Left lung (tissue), 10 donors: ENCODE data around the gene VPS16. TPM values are rescaled to one million over a fixed set of nuclear protein-coding genes. Genes with fewer than 3 reads are reported as not detected.

Experiments
- ATAC-seq: fragments of 200-7000 bp; cut with Tn5 transposase; one replicate; pipeline ENCODE4 v1.9.1; 2020; ENCODE audit warnings: moderate library complexity
- DNase-seq, 4 donors: peaks; one replicate each; pipeline ENCODE4 v3.0.0-alpha.2; 2013 to 2020
- H3K27ac ChIP-seq, 2 donors: fragments of 200-600 bp; sonication (generic) in 1 of 2; one replicate each; pipeline versions ENCODE4 v1.5.0 to v1.8.0; 2020 to 2021
- H3K27me3 ChIP-seq, 2 donors: fragments of 200-600 bp; sonication (generic) in 1 of 2; one replicate each; pipeline versions ENCODE4 v1.5.0 to v1.8.0; 2020 to 2021
- H3K36me3 ChIP-seq, 2 donors: fragments of 200-600 bp; sonication (generic) in 1 of 2; one replicate each; pipeline versions ENCODE4 v1.5.0 to v1.8.0; 2020 to 2021
- H3K4me1 ChIP-seq, 2 donors: fragments of 200-600 bp; one replicate each; pipeline ENCODE4 v1.8.0; 2021
- H3K4me3 ChIP-seq, 2 donors: fragments of 200-600 bp; sonication (generic) in 1 of 2; one replicate each; pipeline versions ENCODE4 v1.5.0 to v1.8.0; 2020 to 2021; ENCODE audit warnings: mild to moderate bottlenecking in 1 of 2
- H3K9me3 ChIP-seq, 2 donors: fragments of 200-600 bp; sonication (generic) in 1 of 2; one replicate each; pipeline versions ENCODE4 v1.5.0 to v1.8.0; 2020 to 2021
- CTCF ChIP-seq, 2 donors: fragments of 200-600 bp; sonication (generic) in 1 of 2; IDR thresholded peaks; one replicate each; pipeline versions ENCODE4 v1.5.0 to v1.8.0; 2021; ENCODE audit warnings: antibody characterized with exemption in 2 of 2
- intact Hi-C, 2 donors: fragments of 100-400 bp; cut with DNase I; formaldehyde crosslinking; loops; one replicate each; pipeline versions ENCODE4 v1.11.2 to v1.14.2; 2022
- polyA plus RNA-seq, 6 donors: library from polyadenylated mRNA; unstranded; fragments of 120-200 nt; gene quantifications; one replicate each; pipeline ENCODE4 v1.2.1, GENCODE V29; 2013; ENCODE audit not compliant: insufficient read length in 6 of 6
- total RNA-seq, 2 donors: library from RNA; stranded (reverse); fragmentation: NEBNext Ultra II Directional; extraction: Animal tissue kit (Norgen Biotek cat#: 25700); gene quantifications; one replicate each; pipeline ENCODE4 v1.2.1, GENCODE V29; 2021
- donor health status: DM: no; HTN: yes; CAD: no.
- donor health status: DM: no; HTN: no; CAD: no.

Gene VPS16
- total and polyA plus RNA-seq, 8 donors, result 31.9 to 42.7 (median 36.3) TPM

GRCh38 chr20:2847802-2848201, 7.3 kb downstream of the VPS16 start:
- no peaks in the 10 kb centered on the region for H3K9me3 ChIP-seq
- H3K4me1 ChIP-seq, result peaks cover 0 to 9% of the 10 kb centered on the region in 2 donors
- no peaks in the 10 kb centered on the region for H3K27me3 ChIP-seq
- DNase-seq, result no peak
- H3K4me3 ChIP-seq, result no peak overlapping the region
- no peak for ATAC-seq
- no peak overlapping the region for H3K27ac ChIP-seq
- intact Hi-C loops, result no loop called here
- H3K36me3 ChIP-seq, result peaks cover 0 to 6% of the 10 kb centered on the region in 2 donors
- TF ChIP-seq CTCF (IDR thresholded peaks at IDR 0.05), result no peak

- Histone ChIP-seq H3K36me3 (peaks cover 0 to 6% of the 10 kb centered on the region in 2 donors), H3K4me3 (no peak overlapping the region), H3K27me3 (no peaks in the 10 kb centered on the region), H3K9me3 (no peaks in the 10 kb centered on the region), H3K4me1 (peaks cover 0 to 9% of the 10 kb centered on the region in 2 donors), H3K27ac (no peak overlapping the region)
- no peak for DNase-seq
- TF ChIP-seq CTCF (IDR thresholded peaks at IDR 0.05), result no peak
- intact Hi-C loops, result no loop called here
- no peak for ATAC-seq
Observed at GRCh38 chr20:2849529-2849928, 9.0 kb downstream of the VPS16 start.

- Histone ChIP-seq H3K36me3 (peaks cover 0 to 6% of the 10 kb centered on the region in 2 donors), H3K4me3 (no peak overlapping the region), H3K27ac (no peak overlapping the region), H3K9me3 (no peaks in the 10 kb centered on the region), H3K4me1 (peaks cover 0 to 9% of the 10 kb centered on the region in 2 donors), H3K27me3 (no peaks in the 10 kb centered on the region)
- ATAC-seq (no peak), DNase-seq (no peak)
- TF ChIP-seq CTCF (IDR thresholded peaks at IDR 0.05), result no peak
- intact Hi-C loops, result loop anchor here in 1 of 2 donors (5.0 kb wide), 1 partner anchor 99 kb away; no protein-coding TSS in a partner anchor
Observed at GRCh38 chr20:2851086-2851485, 10.5 kb downstream of the VPS16 start.

GRCh38 chr20:2858591-2858990, 18.0 kb downstream of the VPS16 start:
- H3K27me3 ChIP-seq, result no peaks in the 10 kb centered on the region
- no peaks in the 10 kb centered on the region for H3K9me3 ChIP-seq
- no peak for TF ChIP-seq CTCF (IDR thresholded peaks at IDR 0.05)
- H3K27ac ChIP-seq, result no peak overlapping the region
- intact Hi-C loops, result no loop called here
- H3K36me3 ChIP-seq, result peaks cover 0 to 35% of the 10 kb centered on the region in 2 donors
- ATAC-seq (no peak), DNase-seq (no peak)
- H3K4me3 ChIP-seq, result no peak overlapping the region
- H3K4me1 ChIP-seq, result no peaks in the 10 kb centered on the region

GRCh38 chr20:2859330-2860121, 19.0 kb downstream of the VPS16 start:
- intact Hi-C loops, result no loop called here
- TF ChIP-seq CTCF (IDR thresholded peaks at IDR 0.05), result no peak
- H3K9me3 ChIP-seq, result no peaks in the 10 kb centered on the region
- no peak for DNase-seq
- no peak for ATAC-seq
- H3K27me3 ChIP-seq, result no peaks in the 10 kb centered on the region
- peaks cover 0 to 45% of the 10 kb centered on the region in 2 donors for H3K36me3 ChIP-seq
- no peak overlapping the region for H3K4me3 ChIP-seq
- no peaks in the 10 kb centered on the region for H3K4me1 ChIP-seq
- no peak overlapping the region for H3K27ac ChIP-seq
